GM18502 (cell line): ENCODE data around the gene SMS.

Source experiments
- ATAC-seq: cut with Tn5 transposase; IDR thresholded peaks from one replicate; pipeline ENCODE4 v1.9.1; 2021; ENCODE audit warnings: mild to moderate bottlenecking; ENCODE audit not compliant: unreplicated experiment, poor library complexity

SMS gene

DNA sequence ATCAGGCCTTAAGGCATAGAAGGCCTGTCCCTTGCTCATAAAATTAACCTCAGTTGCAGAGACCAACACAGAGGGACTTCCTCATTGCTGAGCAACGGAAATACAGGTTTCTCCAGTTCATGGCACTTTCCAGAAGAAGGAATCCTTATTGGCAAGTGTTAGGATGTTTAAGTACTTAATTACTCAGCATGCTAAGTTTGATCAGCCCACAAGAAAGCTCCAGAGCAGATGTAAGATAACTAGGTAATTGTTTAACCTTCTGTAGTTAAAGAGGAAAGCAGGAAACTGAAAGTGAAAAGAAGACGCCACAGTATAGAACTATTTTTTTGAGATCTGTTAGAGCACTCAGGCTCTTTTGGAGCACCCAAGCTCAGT is 33.5 kb downstream of the SMS start:
- peak; percentile 70 for ATAC-seq

GRCh38 chrX:21975242-21975641 is 34.7 kb downstream of the SMS start:
- ATAC-seq, result no peak

DNA sequence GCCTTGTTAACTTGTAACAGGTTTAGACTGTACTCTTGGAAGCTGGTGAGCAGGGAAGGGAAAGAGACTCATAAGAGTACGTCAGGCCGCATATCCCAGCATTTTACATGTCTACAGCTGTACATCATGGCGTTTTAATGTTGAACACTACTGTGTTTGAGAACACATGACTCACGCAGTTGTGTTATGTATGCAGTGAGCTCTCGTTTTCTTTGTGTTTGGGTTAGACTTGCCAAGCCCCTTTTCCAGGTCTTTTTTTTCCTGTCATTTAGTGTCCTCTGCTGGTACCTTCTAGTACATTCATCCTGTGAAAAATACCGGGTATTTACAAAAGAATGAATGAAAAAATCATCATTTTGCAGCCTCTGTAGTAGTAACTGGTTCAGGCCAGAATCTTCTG is 35.3 kb downstream of the SMS start:
- no peak for ATAC-seq

- no peak for ATAC-seq
Observed at GRCh38 chrX:21978346-21978745, 37.8 kb downstream of the SMS start.

DNA sequence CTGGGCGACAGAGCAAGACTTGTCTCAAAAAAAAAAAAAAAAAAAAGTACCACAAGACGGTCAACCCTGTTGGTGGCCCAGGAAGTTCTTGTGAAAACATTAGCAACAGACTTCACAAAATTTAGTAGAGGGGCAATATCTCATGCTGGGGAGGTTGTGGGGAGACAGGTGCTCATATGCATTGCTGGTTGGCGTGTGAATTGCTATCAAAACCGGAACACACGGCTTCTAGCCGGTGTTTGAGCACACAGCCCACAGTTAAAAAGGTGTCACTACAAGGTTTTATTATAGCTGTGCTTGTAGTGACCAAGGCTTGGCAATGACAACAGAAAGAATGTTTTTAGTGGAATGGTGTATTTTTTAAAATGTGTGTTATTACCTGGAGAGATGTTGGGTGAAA is 41.8 kb downstream of the SMS start:
- ATAC-seq, result no peak

GRCh38 chrX:21985332-21985777 is 44.8 kb downstream of the SMS start:
- peak; percentile 92 for ATAC-seq

DNA sequence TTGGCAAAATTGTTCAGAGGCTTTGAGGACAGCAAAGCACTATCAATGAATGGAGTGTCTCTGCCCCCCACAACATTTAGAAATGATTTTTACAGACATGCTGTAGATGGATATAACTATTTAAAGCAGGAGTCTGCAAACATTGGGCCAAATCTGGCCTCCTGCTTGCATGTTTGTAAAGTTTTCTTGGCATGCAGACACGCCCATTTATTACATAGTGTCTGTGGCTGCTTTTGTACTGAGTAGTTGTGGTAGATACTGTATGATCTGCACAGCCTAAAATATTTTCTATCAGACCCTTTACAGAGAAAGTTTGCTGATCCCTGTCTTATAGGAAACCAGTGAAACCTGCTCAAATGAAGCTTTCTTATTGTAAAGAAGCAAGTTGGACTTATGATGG is 46.1 kb downstream of the SMS start:
- no peak for ATAC-seq

GRCh38 chrX:21989384-21989783 is 48.9 kb downstream of the SMS start:
- ATAC-seq, result peak; percentile 52

- no peak for ATAC-seq
Observed at GRCh38 chrX:21990832-21991231, 50.3 kb downstream of the SMS start.

DNA sequence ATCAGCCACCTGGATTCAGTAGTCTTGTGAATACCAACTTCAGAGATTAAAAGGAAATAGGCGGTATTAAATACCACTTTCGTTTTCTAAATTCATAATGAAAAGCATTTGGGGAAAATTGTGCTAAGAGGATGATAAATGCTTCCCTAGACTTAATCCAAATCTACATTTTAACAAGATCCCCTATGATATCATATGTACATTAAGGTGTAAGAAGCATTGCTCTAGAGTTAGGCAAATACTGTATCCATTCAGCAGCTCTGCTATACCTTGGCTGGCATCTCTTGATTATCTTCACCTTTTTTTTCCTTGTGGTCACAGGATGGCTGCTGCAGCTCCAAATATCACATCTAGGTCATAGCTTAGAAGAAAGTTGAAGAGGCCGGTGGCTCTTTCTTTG is 51.0 kb downstream of the SMS start:
- ATAC-seq, result no peak

DNA sequence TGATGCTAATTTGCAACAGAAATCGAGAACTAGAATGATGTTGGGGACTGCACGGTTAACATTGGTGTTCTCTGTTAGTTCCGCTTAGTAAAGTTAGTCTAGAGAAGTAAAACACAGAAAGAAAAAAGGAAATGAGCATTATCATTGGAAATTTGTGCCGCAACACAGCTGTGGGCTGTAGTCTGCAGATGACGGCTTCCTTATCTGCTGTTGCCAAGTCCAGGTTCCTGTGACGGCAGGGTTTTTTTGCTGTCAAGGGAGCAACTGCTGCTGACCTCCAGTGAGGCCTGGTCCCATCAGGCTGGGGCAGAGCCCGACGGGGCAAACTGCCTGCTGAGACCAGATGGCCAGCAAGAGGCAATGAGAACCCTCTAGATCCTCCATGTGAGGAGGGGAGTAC is 52.8 kb downstream of the SMS start:
- ATAC-seq, result peak; percentile 68

- no peak for ATAC-seq
Observed at GRCh38 chrX:21996872-21997455, 56.5 kb downstream of the SMS start.

- ATAC-seq, result no peak
Observed at GRCh38 chrX:21998037-21998436, 57.5 kb downstream of the SMS start.

GRCh38 chrX:22004866-22005265 is 64.4 kb downstream of the SMS start:
- no peak for ATAC-seq

- ATAC-seq, result no peak
Observed at GRCh38 chrX:22012051-22012450, 71.5 kb downstream of the SMS start.

DNA sequence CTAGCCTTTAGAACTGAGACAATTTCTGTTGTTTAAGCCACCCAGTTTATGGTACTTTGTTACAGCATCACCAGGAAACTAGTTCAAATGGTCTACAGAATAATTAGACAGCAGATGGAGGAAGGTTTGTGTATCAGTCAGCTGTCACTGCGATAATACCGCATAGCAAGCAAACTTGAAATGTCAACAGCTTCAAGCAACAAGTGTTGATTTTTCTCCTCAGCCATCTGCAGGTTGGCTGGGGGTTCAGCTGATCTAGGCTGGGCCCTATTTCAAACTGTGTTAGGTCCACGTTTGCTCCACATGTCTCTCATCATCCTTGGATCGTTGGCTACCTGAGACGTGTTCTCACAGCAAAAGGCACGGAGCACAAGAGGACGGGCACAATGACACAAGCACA is 72.4 kb downstream of the SMS start:
- ATAC-seq, result no peak

DNA sequence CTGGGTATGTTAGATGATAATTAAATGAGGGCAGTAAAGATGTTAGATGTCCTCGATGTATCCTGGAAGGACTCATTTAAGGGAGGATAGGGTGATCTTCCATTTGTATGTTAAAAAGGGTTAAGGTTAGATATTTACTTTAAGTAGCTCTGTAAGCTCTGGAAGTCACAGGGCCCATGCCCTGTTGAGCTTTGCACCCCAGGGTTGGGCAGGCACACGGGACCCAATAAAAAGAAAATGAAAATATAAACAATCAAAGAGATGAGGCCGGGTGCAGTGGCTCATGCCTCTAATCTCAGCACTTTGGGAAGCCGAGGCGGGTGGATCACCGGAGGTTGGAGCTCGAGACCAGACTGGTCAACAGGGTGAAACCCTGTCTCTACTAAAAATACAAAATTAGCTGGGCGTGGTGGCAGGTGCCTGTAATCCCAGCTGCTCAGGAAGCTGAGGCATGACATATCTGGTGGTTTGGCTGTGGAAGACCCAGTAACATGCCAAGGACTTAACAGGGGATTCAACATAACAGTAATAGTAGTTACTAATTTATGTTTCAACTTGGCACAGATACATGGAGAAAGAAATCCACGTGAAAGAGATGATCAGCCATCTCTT is 74.7 kb downstream of the SMS start:
- ATAC-seq, result no peak

GRCh38 chrX:22021751-22022324 is 81.3 kb downstream of the SMS start:
- no peak for ATAC-seq

DNA sequence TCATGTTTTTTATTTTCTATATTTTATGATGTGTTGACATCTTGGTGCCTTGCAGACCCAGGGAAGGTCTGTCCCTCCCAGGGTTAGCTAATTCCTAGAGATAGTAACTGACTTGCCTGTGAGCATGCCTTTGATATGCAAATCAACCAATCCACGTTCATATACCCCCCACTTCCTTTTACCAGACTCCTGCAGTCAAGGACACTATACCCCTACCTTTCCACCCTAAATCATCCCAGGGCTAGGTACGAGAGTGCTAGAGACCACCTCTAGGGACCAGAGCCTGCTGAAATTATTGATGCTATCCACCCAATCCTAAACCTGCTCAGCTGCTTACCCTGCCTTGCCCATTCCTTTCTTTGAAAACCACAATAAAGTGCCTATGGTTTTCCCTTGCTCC is 84.1 kb downstream of the SMS start:
- no peak for ATAC-seq

DNA sequence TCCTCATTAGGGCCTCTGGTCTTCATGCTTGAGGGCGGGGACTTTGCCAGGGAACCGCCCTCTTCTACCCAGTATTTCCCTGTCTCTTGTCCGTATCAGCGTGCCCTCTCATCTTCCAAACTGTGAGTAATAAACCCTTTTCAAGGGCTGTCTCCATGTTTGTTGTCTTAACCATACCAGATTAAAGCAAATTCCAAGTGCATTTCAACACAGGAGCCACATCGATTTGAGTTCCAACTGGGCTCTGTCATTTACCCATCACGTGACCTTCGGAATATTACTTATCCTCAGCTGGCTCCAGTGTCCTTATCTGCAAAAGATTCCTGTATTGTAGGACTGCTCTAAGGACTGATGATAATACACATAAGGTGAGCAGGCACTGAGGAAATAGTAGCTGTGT is 85.2 kb downstream of the SMS start:
- ATAC-seq, result no peak

DNA sequence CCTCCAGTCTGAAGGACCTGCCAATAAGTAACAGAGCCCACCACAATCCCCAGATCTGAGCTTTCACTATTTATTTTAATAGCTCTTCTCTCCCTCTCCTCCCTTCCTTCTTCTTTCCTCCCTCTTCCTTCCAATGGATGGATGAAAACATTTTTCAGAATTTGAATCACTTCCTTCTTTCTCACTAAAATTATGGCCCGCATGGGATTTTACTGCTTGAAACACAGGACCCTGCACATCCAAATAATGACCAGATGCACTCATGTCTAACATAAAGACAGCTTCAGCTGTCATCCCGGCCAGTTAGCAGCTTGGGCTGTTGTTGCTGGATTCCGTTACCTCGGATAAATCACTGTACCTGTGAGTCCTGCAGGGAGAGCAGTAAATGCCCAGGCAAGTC is 86.2 kb downstream of the SMS start:
- ATAC-seq, result no peak

- ATAC-seq, result no peak
Observed at GRCh38 chrX:22032084-22032483, 91.6 kb downstream of the SMS start, which contains the start of gene PHEX. PHEX (plus strand) TSS chrX:22032325; CDS start chrX:22033006, 681 bp downstream.
